Measurements from ENCODE around the gene ZBED4.

DNA sequence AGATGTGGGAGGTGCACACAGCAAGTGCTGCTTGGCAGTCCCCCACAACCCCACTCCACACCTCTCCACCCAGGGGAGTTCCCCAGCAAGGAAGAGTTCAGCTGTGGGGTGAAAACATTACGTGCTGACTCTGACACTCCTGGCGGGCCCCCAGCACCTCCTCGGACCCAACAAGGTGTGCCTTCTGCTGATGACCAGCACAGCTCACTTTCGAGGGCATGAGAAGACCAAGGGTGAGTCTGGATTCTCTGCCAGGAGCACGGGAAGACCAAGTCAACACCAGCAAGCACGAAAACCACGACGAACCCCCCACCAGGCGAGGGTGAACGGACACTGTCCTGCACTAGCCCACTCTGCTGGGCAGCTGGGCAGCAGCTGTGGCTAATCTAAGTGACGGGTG is 63.2 kb downstream of the ZBED4 start:
- no peak for TF ChIP-seq POLR2A (IDR thresholded peaks at IDR 0.05)
- TF ChIP-seq, protein P1, sequence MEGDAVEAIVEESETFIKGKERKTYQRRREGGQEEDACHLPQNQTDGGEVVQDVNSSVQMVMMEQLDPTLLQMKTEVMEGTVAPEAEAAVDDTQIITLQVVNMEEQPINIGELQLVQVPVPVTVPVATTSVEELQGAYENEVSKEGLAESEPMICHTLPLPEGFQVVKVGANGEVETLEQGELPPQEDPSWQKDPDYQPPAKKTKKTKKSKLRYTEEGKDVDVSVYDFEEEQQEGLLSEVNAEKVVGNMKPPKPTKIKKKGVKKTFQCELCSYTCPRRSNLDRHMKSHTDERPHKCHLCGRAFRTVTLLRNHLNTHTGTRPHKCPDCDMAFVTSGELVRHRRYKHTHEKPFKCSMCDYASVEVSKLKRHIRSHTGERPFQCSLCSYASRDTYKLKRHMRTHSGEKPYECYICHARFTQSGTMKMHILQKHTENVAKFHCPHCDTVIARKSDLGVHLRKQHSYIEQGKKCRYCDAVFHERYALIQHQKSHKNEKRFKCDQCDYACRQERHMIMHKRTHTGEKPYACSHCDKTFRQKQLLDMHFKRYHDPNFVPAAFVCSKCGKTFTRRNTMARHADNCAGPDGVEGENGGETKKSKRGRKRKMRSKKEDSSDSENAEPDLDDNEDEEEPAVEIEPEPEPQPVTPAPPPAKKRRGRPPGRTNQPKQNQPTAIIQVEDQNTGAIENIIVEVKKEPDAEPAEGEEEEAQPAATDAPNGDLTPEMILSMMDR (IDR thresholded peaks at IDR 0.05): no peak

Data from Peyer's patch (tissue), 4 donors.